Cerebellar cortex (tissue), 1 donor: ENCODE data around the gene KRTAP10-1.

ENCODE experiments used
- DNase-seq: peaks from one replicate; pipeline ENCODE4 v3.0.0-alpha.2; 2015; ENCODE audit warnings: low spot score

The KRTAP10-1 gene

GRCh38 chr21:44527983-44528633 lies 11.9 kb downstream of the KRTAP10-1 start:
- DNase-seq, result no peak

DNA sequence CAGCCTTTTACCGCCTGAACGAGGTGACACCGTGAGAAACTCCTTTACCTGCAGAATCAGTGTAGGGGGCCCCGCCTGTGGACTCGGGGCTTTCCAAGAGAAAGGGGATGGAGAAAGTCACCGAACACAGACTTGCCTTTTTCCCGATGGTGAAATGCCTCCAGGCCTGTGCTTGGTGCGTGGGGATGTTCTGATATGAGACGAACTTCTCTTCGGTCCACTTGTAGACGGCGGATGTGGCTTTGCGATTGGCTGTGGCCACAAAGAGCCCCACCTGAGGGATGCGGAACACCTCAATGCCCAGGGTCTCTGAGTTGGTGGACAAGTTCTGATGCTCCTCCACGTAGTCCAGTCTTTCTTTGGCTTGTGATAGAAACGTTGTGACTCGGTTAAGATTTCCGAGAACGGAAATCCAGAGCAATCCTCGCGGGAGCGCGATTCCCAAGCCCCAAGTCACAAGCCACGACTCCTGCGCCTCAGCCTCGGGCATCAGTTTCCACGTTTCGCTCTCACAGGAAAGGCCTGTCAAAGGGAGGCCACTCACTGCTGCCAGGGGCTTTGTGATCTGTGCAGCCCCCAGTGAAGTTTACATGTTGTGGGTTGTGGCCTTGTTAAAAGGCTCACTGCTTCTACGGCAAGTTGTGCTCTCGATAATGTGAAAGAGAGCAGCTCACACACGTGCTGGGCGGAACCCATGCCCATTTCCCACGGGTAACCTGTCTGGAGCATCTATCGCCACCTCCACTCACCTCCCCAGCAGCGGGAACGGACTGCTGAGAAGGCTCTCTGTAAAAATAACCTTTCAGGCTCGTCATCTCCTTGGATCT lies 12.6 kb downstream of the KRTAP10-1 start:
- no peak for DNase-seq

DNA sequence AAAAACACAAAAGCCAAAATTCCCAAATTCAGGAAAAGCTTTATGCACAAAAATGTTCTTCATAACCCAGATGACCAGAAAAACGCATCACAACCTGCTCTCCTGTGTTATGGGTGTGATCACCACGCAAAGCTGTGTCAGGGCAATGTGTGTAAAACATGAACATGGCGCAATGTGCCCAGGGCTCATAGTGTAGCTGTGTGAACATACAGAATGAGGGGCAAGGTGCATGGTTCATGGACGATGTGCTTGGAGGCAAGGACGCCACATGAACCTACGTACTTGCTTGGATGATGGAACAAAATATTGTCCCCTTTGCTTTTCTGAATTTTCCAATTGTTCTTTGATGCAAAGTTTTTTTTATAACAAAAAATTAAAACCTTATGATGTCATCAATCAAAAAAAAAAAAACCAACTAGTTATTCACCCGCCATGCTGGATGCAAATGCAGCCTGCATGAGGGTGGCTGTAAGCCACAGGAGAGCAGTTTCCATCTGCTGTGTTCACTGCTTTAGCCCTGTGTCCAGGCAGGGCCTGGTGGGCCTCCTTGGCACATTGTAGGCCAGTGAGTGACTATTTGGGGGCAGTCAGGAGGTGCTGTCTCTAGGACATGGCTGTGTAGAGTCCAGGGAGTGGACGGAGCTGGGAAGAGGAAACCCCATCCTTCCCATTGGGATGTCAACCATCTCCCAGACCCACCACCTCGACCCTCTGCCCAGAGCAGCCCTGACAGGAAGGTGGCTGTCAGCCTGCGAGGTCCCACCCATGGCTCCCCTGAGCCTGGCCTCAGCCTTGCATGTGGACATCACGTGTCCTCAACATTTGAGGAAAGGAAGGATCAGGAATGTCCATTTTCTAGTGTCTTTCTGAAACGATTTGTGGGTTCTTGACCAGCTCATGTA lies 13.6 kb downstream of the KRTAP10-1 start:
- DNase-seq, result no peak

- no peak for DNase-seq
Measured at GRCh38 chr21:44525391-44526095, 14.5 kb downstream of the KRTAP10-1 start.

DNA sequence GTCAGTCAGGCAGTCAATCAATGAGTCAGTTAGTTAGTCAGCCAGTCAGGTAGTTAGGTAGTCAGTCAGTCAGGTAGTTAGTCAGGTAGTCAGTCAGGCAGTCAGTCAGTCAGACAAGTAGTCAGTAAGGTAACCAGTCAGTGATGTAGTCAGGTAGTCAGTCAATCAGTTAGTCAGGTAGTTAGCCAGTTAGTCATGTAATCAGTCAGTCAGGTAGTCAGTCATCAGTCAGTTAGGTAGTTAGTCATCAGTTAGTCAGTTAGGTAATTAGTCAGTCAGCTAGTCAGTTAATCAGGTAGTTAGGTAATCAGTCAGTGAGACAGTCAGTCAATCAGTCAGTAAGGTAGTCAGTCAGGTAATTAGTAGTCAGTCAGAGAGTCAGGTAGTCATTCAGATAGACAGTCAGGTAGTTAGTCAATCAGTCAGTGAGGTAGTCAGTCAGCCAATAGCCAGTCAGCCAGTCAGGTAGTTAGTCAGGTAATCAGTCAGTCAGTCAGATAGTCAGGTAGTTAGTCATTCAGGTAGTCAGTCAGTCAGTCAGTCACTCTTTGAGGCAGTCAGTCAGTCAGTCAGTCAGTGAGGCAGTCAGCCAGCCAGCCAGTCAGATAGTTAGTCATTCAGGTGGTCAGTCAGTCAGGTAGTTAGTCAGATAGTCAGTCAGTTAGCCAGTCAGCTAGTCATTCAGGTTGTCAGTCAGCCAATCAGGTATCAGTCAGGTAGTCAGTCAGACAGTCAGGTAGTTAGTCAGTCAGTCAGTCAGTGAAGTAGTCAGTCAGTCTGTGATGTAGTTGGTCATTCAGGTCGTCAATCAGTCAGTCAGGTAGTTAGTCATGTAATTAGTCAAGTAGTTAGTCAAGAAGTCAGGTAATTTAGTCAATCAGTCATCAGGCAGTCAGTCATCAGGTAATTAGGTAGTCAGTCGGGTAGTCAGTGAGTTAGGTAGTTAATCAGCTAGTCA lies 15.3 kb downstream of the KRTAP10-1 start:
- no peak for DNase-seq

DNA sequence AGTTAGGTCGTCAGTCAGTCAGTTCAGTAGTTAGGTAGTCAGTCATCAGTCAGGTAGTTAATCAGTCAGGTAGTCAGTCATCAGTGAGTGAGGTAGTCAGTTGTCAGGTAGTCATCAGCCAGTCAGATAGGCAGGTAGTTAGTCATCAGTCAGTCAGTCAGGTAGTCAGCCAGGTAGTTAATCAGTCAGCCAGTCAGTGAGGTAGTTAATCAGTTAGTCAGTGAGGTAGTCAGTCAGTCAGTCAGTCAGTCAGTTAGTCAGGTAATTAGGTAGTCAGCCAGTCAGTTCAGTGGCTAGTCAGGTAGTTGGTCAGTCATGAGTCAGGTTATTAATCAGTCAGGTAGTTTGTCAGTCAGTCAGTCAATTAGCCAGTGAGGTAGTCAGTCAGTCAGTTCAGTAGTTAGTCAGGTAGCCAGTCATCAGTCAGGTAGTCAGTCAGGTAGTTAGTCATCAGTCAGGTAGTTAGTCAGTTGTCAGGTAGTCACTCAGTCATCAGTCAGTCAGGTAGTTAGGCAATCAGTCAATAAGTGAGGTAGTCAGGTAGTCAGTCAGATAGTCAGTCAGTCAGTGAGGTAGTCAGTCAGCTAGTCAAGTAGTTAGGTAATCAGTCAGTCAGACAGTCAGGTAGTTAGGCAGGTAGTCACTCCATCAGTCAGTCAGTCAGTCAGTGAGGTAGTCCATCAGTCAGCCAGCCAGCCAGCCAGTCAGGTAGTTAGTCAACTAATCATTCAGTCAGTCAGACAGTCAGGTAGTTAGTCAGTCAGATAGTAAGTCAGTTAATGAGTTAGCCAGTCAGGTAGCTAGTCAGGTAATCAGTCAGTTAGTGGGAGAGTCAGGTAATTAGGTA lies 16.2 kb downstream of the KRTAP10-1 start:
- no peak for DNase-seq

DNA sequence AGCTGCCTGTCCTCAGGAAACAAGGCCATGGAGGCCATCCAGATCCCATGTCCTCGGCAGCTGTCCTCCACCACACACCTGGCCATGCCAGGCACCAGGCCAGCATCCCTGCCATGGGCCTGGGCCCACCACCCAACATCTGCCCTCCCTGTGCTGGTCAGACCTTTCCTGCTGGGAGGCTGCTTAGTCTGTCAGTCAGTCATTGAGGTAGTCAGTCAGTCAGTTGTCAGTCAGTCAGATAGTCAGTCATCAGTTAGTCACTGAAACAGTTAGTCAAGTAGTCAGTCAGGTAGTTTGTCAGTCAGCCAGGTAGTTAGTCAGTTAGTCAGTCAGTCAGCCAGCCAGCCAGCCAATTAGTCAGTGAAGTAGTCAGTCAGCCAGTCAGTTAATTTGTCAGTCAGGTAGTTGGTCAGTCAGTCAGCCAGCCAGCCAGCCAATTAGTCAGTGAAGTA lies 17.2 kb downstream of the KRTAP10-1 start:
- DNase-seq, result no peak

DNA sequence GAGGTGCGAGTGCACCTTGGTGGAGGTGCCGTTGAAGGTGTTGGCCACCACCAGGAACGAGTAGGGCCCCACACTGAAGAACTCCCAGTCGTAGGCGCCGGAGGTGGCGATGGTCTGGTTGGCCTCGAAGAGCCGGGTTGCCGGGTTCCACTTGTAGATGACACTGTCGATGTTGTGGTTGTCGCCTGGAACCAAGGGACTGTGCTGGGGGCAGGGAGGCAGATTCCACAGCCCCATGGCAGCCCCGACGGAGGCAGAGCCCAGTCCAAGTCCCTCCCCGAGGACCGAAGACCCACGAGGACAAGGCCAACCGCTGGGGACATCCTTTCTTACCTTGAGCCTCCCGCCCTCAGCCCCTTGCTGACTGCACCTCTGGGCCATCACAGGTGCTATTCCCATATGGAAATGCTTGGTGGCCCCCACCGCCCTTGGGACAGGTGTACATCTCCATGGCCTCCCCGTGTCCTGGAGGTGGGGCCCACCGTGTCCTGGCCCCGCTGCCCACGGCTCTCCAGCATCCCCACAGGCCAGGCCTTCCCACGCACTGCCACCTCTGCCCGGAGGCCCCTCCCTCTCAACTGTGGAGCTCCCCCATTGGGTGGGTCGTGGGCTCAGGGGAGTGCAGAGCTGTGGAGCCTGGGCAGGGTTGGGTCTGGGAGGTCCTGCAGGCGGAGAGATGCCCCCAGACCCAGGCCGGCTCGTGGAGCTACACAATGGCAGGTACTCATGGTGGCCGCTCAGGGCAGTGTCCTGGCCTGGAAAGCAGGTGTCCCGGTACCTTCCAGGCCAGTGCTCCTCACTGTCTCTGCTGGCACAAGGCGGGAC lies 17.9 kb downstream of the KRTAP10-1 start:
- no peak for DNase-seq

GRCh38 chr21:44521301-44521927 lies 18.6 kb downstream of the KRTAP10-1 start:
- no peak for DNase-seq

- DNase-seq, result no peak
Measured at GRCh38 chr21:44520326-44521300, 19.4 kb downstream of the KRTAP10-1 start.

DNA sequence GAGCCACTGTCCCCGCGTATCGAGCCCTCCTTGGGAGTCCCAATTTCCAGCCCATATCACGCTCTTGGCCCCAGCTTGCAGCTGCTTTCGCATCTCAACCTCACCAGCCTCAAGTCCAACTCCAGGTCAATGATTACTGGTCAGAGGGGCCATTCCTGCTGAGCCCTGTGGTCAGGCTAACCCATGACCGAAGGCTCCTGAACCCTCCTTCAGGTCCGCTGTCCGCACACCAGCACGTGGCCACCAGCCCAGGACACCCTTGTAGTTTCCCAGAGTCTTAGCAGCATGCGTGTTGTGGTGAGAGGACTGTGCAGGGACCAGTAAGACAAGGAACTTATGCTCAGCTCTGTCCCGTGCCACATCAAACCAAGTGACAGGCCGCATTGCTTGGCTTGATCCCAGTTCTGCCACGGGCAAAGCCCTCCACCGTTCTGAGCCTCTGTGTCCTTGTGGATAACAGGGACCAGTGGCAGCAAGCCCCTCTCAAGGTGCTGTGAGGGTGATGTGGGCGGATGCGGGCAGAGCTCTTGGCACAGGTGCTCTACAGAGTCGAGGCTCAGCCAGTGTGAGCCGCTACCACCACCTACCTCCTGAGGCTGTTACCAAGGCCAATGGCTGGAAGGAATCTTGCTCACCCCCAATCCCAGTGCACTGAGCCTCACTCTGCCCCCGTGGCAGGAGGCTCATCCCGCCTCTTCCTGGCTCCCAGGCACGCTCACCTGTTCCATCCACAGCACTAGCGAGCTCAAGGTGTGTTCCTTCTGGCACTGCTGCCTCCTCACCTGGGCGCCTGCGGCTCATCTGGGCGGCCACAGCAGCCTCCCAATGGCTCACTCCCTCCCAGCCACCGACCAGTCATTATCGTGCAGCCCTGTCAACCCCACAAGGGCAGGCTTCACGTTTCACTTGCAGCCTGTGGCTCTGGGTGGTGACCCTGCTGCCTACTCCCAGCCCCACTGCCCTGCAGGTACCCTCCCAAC lies 20.4 kb downstream of the KRTAP10-1 start:
- no peak for DNase-seq

DNA sequence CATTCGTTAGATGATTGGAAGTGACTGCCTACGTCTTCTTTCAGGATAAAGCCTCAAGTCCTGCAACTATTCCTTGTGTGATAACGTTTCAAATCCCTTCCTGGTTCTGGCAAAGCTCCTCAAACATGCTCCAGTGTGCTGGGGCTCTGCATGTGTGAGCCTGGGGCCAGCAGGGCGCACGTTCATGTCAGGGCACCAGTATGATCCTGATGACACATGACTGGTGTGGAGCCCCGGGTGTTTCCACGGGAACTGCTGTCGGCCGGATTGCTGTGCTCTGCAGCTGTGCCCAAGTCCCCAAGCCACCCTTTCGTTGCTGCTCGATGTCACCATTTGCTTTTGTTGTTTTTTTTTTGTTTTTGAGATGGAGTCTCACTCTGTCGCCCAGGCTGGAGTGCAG lies 21.3 kb downstream of the KRTAP10-1 start:
- no peak for DNase-seq

- DNase-seq, result peak; percentile 89
Measured at GRCh38 chr21:44517175-44517899, 22.7 kb downstream of the KRTAP10-1 start.

- DNase-seq, result no peak
Measured at GRCh38 chr21:44516828-44517174, 23.2 kb downstream of the KRTAP10-1 start.

- DNase-seq, result no peak
Measured at GRCh38 chr21:44516342-44516741, 23.7 kb downstream of the KRTAP10-1 start.
